Measurements from ENCODE around the gene TRMT10A.

DNA sequence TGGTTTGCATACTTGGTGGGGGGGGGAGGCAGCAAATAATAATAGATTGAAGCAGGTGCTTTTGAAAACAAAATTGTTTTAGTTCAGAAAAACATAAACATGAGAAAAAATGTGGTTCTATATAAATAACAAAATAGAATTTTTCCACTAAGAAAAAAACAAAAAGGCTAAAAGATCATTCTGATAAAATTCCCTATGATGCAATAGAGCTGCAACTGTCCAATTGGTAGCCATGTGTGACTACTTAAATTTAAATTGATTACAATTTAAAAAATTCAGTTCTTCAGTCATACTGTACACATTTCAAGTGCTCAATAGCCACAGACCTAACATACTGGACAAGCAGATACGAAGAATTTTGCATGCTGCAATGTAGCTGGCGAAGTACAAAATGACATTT, 11.0 kb downstream of the TRMT10A start:
- TF ChIP-seq, protein P1, sequence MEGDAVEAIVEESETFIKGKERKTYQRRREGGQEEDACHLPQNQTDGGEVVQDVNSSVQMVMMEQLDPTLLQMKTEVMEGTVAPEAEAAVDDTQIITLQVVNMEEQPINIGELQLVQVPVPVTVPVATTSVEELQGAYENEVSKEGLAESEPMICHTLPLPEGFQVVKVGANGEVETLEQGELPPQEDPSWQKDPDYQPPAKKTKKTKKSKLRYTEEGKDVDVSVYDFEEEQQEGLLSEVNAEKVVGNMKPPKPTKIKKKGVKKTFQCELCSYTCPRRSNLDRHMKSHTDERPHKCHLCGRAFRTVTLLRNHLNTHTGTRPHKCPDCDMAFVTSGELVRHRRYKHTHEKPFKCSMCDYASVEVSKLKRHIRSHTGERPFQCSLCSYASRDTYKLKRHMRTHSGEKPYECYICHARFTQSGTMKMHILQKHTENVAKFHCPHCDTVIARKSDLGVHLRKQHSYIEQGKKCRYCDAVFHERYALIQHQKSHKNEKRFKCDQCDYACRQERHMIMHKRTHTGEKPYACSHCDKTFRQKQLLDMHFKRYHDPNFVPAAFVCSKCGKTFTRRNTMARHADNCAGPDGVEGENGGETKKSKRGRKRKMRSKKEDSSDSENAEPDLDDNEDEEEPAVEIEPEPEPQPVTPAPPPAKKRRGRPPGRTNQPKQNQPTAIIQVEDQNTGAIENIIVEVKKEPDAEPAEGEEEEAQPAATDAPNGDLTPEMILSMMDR (IDR thresholded peaks at IDR 0.05) = no peak
- TF ChIP-seq POLR2A (IDR thresholded peaks at IDR 0.05) = no peak
